A549 treated with ZK216348 at 1 μM for 4 hours (cell line): ENCODE results near the gene TBC1D2. TPM values are rescaled to one million over a fixed set of nuclear protein-coding genes. Genes with fewer than 3 reads are reported as not detected.

Source experiments
- total RNA-seq: library from RNA; stranded (reverse); fragments of 200-300 nt; extraction: Qiagen RNA extraction; gene quantifications from 5 replicates; pipeline ENCODE4 v1.2.3, GENCODE V29; 2022; ENCODE audit warnings: low read depth

The TBC1D2 gene
- 6.2 to 12.4 TPM (median 10.2 TPM) in 5 replicates for total RNA-seq

GRCh38 chr9:98255578-98256296 is at the start of gene TBC1D2:
Gene TBC1D2, minus strand, starts transcription at chr9:98255649. Its CDS starts 108 bp downstream, at chr9:98255541.

GRCh38 chr9:98192503-98193335 is 62.7 kb downstream of the TBC1D2 start, which contains the start of gene CORO2A:
Gene CORO2A, minus strand, starts transcription at chr9:98192637. Its CDS starts 34,977 bp downstream, at chr9:98157660.

Other genes starting within 250 kb of the TBC1D2 start
- 57.5 to 72.8 TPM (median 67.6 TPM) in 5 replicates for gene NANS, start 198.9 kb downstream of the TBC1D2 start, total RNA-seq
- 10.4 to 15.3 TPM (median 13.6 TPM) in 5 replicates for gene TRIM14, start 136.4 kb downstream of the TBC1D2 start, total RNA-seq
- gene CORO2A, start 63.0 kb downstream of the TBC1D2 start, total RNA-seq = 0.65 to 1.2 TPM (median 1.0 TPM) in 5 replicates